ENCODE measurements around the gene PUDP.

DNA sequence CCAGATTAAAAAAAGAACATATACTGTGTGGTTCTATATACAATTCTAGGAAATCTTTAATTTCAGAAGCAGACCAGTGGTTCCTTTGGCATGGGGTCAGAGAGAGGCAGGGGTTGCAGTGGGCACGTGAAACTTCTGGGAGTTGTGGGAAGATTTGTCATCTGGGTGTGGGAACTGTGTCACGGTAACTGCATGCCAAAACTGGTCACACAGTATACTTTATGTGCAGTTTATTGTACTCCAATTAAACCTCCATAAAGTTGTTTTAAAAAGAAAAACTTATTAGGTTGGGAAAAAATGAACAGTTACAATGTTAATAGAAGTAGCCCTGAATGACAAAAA lies 27.1 kb downstream of the PUDP start:
- TF ChIP-seq POLR2A (IDR thresholded peaks at IDR 0.05), result no peak
- TF ChIP-seq, protein P1, sequence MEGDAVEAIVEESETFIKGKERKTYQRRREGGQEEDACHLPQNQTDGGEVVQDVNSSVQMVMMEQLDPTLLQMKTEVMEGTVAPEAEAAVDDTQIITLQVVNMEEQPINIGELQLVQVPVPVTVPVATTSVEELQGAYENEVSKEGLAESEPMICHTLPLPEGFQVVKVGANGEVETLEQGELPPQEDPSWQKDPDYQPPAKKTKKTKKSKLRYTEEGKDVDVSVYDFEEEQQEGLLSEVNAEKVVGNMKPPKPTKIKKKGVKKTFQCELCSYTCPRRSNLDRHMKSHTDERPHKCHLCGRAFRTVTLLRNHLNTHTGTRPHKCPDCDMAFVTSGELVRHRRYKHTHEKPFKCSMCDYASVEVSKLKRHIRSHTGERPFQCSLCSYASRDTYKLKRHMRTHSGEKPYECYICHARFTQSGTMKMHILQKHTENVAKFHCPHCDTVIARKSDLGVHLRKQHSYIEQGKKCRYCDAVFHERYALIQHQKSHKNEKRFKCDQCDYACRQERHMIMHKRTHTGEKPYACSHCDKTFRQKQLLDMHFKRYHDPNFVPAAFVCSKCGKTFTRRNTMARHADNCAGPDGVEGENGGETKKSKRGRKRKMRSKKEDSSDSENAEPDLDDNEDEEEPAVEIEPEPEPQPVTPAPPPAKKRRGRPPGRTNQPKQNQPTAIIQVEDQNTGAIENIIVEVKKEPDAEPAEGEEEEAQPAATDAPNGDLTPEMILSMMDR (IDR thresholded peaks at IDR 0.05), result no peak
- no peak for TF ChIP-seq POLR2AphosphoS5 (IDR thresholded peaks at IDR 0.05; ENCODE audit: insufficient read depth in 1 of 2, low read depth in 1 of 2)
